GM19452 (cell line): Measurements from ENCODE around the gene ZNF445.
"Not testable (repeated sequence)": the region's sequence is repeated elsewhere in the genome, so short reads cannot be mapped to it uniquely, and the experiment has no call there.

Source experiments
- ATAC-seq: cut with Tn5 transposase; IDR thresholded peaks from one replicate; pipeline ENCODE4 v1.9.1; 2021; ENCODE audit not compliant: unreplicated experiment

Gene ZNF445

GRCh38 chr3:44409640-44410410 lies 67.6 kb downstream of the ZNF445 start:
- ATAC-seq, result no peak

DNA sequence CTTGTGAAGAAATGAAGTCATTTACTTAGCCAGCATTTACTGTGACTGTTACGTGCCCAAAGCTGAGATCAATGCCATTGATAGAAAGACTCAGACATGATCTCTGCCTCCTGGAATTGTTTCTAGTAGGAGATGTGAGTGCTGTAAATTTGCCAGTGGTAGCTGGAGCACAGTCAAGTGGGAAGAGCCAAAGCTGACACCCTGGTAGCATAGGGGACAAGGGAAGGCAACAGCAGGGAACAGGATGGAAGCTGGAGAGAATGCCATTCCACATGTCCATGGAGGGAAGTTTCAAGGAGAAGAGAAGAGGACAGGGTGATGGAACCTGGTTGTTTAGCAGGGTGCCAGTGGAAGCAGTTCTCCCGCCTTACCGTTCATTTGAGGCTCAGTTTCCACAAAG lies 74.9 kb downstream of the ZNF445 start:
- ATAC-seq, result no peak

DNA sequence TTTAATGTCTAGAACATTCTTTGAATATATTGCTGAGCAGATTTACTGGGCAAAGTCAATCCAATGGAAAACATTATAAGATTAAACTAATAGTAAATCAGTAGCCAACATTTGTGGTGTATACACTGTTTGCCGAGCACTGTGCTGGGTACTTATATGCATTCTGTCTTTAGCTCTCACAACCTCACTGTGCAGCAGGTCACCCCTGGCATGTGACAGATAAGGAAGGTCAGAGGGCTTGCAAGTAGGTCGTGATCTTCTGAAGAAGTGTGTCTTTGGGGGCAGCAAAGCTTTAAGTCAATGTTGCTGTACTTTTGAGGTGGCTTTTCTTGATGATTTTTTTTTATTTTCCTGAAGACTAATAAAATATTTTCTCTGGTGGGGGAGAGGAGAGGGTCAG lies 76.7 kb downstream of the ZNF445 start:
- no peak for ATAC-seq

- no peak for ATAC-seq
Observed at GRCh38 chr3:44398853-44399252, 78.6 kb downstream of the ZNF445 start.

- not testable (repeated sequence) for ATAC-seq
Observed at GRCh38 chr3:44398271-44398670, 79.2 kb downstream of the ZNF445 start.

DNA sequence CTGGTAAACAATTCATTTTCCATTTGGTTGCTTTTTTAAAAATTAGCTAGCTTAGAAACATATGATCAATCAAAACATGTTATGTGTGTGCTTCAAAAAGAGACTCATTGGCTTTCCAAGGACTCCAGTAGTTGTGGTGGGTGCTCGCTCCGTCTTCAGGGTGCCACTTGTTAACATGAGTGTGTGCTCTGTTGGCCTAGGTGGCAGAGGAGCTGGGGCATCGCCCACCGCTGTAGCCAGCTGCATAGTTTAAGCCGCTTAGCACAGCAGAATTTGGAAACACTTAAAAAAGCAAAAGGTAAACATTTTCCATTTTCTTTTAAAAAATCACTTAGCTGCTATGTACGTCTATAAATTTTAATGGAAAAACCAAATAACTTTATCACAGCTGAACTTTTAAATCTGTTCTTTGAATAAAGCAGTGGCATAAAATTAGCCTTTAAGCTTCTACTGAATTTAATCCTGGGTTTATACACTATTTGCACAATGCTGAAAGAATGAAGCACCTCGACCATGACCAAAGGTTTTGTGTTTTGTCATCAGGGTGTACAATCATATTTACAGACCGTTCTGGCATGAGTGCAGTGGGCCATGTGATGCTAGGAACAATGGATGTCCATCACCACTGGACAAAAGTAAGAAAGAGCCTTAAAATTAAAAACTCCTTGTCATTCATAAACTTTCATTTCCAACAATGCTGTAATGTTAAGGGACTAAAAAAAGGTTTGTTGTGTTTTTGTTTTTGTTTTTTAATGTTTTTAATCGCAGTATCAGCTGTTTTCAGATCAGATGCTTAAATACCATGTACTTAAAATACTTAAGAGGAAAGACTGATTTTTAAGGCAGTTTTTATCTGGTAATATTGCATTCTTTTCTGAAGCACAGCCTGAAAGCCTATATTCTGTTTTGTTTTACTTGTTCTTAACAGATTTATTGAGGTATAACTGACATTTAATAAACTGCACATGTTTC lies 81.0 kb downstream of the ZNF445 start:
- ATAC-seq, result no peak

DNA sequence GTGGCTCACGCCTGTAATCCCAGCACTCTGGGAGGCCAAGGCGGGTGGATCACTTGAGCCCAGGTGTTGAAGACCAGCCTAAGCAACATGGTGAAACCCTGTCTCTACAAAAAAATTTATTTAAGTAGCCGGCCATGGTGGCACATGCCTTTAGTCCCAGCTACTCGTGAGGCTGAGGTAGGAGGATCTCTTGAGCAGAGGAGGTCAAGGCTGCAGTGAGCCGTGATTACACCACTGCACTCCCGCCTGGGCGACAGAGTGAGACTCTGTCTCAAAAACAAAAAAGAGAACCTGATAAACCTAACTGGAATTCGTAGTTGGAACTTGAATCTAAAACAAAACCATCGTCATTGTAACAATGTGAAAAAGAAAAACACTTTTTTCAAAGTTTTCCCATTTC lies 81.8 kb downstream of the ZNF445 start:
- no peak for ATAC-seq

DNA sequence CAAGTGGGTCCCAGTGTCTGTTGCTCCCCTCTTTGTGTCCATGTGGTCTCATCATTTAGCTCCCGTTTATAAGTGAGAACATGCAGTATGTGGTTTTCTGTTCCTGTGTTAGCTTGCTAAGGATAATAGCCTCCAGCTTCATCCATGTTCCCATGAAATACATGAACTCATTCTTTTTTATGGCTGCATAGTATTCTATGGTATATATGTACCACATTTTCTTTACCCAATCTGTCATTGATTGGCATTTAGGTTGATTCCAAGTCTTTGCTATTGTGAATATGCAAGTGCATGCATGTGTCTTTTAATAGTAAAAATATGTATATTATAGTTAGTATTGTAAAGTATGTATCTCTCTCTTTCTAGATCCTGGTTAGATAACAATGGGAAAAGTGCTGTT lies 85.0 kb downstream of the ZNF445 start:
- no peak for ATAC-seq

DNA sequence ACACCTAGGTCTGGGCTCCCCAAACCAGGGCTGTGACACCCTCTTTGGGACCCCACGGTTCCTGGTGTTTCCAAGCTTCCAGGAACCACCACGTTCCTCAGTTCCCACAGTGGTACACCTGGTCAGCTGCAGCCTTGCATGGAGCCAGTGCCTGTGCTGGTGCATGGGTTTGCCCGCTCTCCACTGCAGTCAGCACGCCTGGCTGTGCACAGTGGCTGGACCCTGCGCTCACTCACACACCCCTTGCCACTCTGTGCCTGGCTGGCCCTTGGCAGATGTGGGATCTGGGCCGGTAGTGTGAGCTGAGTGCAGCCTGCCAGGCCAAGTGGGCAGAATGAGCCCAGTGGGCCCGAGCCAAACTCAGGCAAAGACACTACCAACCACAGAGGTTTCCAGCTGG lies 90.1 kb downstream of the ZNF445 start:
- no peak for ATAC-seq
